Stomach smooth muscle (tissue), 2 donors: ENCODE results near the gene SUN5.
"Not testable (repeated sequence)": the region's sequence is repeated elsewhere in the genome, so short reads cannot be mapped to it uniquely, and the experiment has no call there.

Source experiments
- H3K27ac ChIP-seq: one replicate; pipeline ENCODE4 v1.7.0; 2013; ENCODE audit warnings: mild to moderate bottlenecking, low read length, inconsistent platforms
- H3K27me3 ChIP-seq, 2 donors: one replicate each; pipeline ENCODE4 v1.7.0; 2013; ENCODE audit warnings: low read length in 2 of 2; ENCODE audit not compliant: insufficient read depth in 2 of 2, control insufficient read depth in 1 of 2
- H3K36me3 ChIP-seq, 2 donors: one replicate each; pipeline ENCODE4 v1.7.0; 2013; ENCODE audit warnings: low read length in 2 of 2; ENCODE audit not compliant: control insufficient read depth in 2 of 2, insufficient read depth in 2 of 2
- H3K4me1 ChIP-seq: one replicate; pipeline ENCODE4 v1.7.0; 2013; ENCODE audit warnings: low read length; ENCODE audit not compliant: control insufficient read depth, insufficient read depth
- H3K4me3 ChIP-seq, 2 donors: one replicate each; pipeline ENCODE4 v1.7.0; 2013; ENCODE audit warnings: low read length in 2 of 2
- H3K9ac ChIP-seq, 2 donors: one replicate each; pipeline ENCODE4 v1.7.0; 2013; ENCODE audit warnings: low read length in 2 of 2, mild to moderate bottlenecking in 1 of 2
- H3K9me3 ChIP-seq, 2 donors: one replicate each; pipeline ENCODE4 v1.7.0; 2013; ENCODE audit warnings: low read length in 2 of 2; ENCODE audit not compliant: control insufficient read depth in 2 of 2
- donor health status: healthy.
- donor health status: Pancreatic carcinoma.

SUN5 gene

GRCh38 chr20:32980990-32981389, 23.2 kb downstream of the SUN5 start:
- H3K27me3 ChIP-seq, result peaks cover 0 to 2% of the 10 kb centered on the region in 2 donors
- H3K27ac ChIP-seq, result no peak overlapping the region
- H3K36me3 ChIP-seq, result no peaks in the 10 kb centered on the region
- H3K9ac ChIP-seq, result no peak overlapping the region
- no peak overlapping the region for H3K4me3 ChIP-seq
- no peaks in the 10 kb centered on the region for H3K9me3 ChIP-seq
- no peaks in the 10 kb centered on the region for H3K4me1 ChIP-seq

- peaks cover 0 to 2% of the 10 kb centered on the region in 2 donors for H3K27me3 ChIP-seq
- no peak overlapping the region for H3K4me3 ChIP-seq
- H3K4me1 ChIP-seq, result no peaks in the 10 kb centered on the region
- no peaks in the 10 kb centered on the region for H3K9me3 ChIP-seq
- no peak overlapping the region for H3K9ac ChIP-seq
- no peaks in the 10 kb centered on the region for H3K36me3 ChIP-seq
- no peak overlapping the region for H3K27ac ChIP-seq
Measured at GRCh38 chr20:32980131-32980941, 23.9 kb downstream of the SUN5 start.

DNA sequence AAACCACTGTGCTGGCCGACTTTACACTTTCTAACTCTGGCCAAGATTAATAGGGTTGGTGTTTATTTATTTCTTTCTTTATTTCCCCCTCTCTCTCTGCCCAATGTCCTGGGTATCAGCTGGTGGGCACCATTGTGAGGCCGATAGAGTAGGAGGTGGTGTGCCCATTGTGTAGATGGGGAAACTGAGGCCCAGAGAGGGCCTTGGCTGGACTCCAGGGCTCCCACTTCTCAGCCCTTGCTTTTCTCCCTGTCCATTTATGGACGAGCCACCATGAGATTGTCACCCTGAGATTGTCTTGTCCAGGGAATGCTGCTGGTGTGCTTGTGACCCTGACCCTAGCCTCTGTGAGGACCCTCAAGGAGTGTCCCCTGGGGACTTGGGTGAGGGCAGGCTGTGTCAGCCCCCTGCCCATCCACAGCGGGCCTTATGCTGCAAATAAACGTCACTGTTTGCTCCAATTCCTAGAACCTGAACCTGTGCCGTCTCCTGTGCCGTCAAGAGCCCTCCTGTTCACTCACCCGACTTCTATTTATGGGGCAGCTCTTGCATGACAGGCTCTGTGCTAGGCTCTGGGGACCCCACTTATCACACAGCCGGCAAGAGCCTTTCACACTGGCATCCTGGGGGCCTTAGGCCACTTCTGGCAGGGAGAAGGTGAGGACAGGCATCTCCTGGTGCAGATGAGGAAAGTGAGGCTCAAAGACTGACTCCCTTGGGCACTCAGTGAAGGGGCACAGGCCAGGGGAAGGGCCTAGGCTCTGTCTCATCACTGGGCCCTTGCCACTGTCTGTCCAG, 24.8 kb downstream of the SUN5 start:
- Histone ChIP-seq H3K4me1 (no peaks in the 10 kb centered on the region), H3K27me3 (peaks cover 0 to 2% of the 10 kb centered on the region in 2 donors), H3K36me3 (no peaks in the 10 kb centered on the region), H3K27ac (no peak overlapping the region), H3K9me3 (no peaks in the 10 kb centered on the region), H3K4me3 (no peak overlapping the region), H3K9ac (no peak overlapping the region)

- H3K9me3 ChIP-seq, result no peaks in the 10 kb centered on the region
- no peak overlapping the region for H3K4me3 ChIP-seq
- H3K27ac ChIP-seq, result no peak overlapping the region
- H3K9ac ChIP-seq, result no peak overlapping the region
- H3K36me3 ChIP-seq, result no peaks in the 10 kb centered on the region
- H3K27me3 ChIP-seq, result peaks cover 0 to 2% of the 10 kb centered on the region in 2 donors
- no peaks in the 10 kb centered on the region for H3K4me1 ChIP-seq
Measured at GRCh38 chr20:32978009-32978335, 26.3 kb downstream of the SUN5 start.

DNA sequence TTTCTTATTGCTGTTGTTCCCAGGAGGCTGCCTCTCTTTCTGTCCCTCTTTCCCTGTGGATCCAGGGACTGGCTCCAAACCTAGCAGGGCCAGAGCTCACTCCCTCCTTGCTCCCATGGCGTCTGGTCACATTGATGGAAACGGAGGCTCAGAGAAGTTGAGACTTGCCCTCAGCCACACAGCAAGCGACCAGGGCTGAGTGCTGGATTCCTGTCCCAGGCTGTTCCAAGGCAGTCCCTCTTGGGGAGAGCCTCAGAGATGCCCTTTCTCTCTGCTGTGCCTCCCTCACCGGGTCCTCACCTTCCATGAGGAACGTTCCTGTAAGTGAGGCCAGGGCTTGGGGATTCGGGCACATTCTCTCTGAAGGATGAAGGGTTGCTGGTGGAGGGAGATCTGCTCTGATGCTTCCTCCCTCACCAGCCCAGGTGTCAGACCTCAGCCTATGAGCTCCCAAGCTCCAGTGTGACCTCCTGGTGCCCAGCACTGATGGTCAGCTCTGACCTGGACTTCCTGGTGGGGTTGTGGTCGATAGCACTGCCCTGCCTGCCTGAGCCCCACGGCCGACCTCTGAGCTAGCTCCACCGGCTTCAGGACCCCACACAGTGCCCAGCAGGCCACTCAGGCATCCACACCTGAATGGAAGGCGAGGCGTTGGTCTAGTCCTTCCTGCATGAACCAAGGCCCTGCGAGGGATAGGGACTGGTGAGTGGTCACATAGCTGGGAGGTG, 26.8 kb downstream of the SUN5 start:
- no peaks in the 10 kb centered on the region for H3K36me3 ChIP-seq
- H3K4me1 ChIP-seq, result no peaks in the 10 kb centered on the region
- no peak overlapping the region for H3K4me3 ChIP-seq
- no peak overlapping the region for H3K9ac ChIP-seq
- peaks cover 0 to 2% of the 10 kb centered on the region in 2 donors for H3K27me3 ChIP-seq
- H3K9me3 ChIP-seq, result no peaks in the 10 kb centered on the region
- no peak overlapping the region for H3K27ac ChIP-seq

DNA sequence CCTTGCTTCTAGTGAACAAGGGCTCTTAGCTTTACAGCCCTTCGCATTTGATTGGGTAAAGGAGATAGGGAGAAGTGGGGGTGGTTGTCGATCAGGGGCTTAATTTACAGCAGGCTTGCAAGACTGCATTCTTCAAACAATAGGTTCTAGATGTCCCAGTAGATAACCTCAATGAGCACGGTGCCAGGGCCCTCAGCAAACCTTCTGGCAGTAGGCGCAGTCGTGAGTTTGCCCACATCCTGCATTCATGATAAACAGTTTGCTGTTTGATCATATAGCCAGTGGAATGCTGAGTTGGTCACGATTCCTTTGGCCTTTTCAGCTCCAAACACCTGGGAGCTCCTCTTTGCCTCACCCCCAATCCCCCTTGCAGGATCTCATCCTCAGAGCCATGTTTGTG, 27.5 kb downstream of the SUN5 start:
- Histone ChIP-seq H3K4me3 (no peak overlapping the region), H3K27me3 (peaks cover 0 to 2% of the 10 kb centered on the region in 2 donors), H3K9me3 (no peaks in the 10 kb centered on the region), H3K4me1 (no peaks in the 10 kb centered on the region), H3K9ac (no peak overlapping the region), H3K27ac (no peak overlapping the region), H3K36me3 (no peaks in the 10 kb centered on the region)

- H3K9me3 ChIP-seq, result no peaks in the 10 kb centered on the region
- H3K36me3 ChIP-seq, result no peaks in the 10 kb centered on the region
- H3K27me3 ChIP-seq, result peaks cover 0 to 2% of the 10 kb centered on the region in 2 donors
- H3K4me3 ChIP-seq, result no peak overlapping the region
- H3K9ac ChIP-seq, result no peak overlapping the region
- H3K4me1 ChIP-seq, result no peaks in the 10 kb centered on the region
- no peak overlapping the region for H3K27ac ChIP-seq
Measured at GRCh38 chr20:32975698-32976674, 28.2 kb downstream of the SUN5 start.

DNA sequence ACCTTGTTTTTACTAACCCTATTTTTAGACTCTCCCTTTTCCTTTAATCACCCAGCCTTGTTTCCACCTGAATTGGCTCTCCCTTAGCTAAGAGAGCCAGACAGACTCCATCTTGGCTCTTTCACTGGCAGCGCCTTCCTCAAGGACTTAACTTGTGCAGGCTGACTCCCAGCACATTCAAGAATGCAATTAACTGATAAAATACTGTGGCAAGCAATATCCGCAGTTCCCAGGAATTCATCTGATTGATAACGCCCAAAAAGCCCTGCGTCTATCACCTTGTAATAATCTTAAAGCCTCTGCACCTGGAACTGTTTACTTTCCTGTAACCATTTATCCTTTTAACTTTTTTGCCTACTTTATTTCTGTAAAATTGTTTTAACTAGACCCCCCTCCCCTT, 29.1 kb downstream of the SUN5 start:
- not testable (repeated sequence) for H3K27ac ChIP-seq, H3K9me3 ChIP-seq, H3K9ac ChIP-seq, H3K4me1 ChIP-seq, H3K4me3 ChIP-seq, H3K36me3 ChIP-seq, H3K27me3 ChIP-seq

DNA sequence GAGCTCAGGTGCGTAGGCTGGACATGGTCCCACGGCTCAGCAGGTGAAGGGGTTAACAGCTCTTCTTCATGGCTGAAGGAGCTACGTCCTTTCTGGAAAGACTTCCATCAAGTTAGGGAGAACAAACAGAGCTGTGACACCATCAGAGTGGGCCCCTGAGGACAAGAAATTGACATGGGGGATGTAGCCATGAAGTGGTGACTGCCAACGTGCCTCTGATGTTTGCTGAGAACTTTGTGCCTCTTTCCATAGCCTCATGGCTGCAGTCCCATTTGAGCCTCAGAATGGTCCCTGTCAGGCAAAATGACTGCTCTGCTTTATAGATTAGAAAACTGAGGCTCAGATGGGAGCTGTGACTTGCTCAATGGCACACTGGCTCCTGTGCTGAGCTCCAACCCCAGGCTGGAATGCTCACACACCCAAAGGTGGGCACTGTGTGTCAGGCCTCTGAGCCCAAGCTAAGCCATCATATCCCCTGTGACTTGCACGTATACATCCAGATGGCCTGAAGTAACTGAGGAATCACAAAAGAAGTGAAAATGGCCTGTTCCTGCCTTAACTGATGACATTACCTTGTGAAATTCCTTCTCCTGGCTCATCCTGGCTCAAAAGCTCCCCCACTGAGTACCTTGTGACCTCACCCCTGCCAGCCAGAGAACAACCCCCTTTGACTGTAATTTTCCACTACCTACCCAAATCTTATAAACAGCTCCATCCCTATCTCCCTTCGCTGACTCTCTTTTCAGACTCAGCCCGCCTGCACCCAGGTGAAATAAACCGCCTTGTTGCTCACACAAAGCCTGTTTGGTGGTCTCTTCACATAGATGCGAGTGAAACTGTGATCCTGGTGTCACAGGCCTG, 29.8 kb downstream of the SUN5 start:
- not testable (repeated sequence) for H3K27ac ChIP-seq, H3K4me3 ChIP-seq, H3K36me3 ChIP-seq, H3K4me1 ChIP-seq, H3K9me3 ChIP-seq, H3K9ac ChIP-seq, H3K27me3 ChIP-seq
